K562 (cell line): Measurements from ENCODE around the gene TRPM2. TPM values are rescaled to one million over a fixed set of nuclear protein-coding genes. Genes with fewer than 3 reads are reported as not detected.

ENCODE experiments used
- ATAC-seq: fragments of 200-7000 bp; cut with Tn5 transposase; 3 replicates; pipeline ENCODE4 v1.9.1; 2020; ENCODE audit warnings: moderate library complexity
- BruUV-seq: library from RNA; stranded (reverse); fragments of 400-500 nt; replicated peaks from 2 replicates; lab custom pipeline; 2021; lab: Mats Ljungman, UMichigan
- CTCF ChIA-PET: fragments of 300-600 bp; formaldehyde crosslinking; extraction: SDS; loops from one replicate; lab custom pipeline; 2021; ENCODE audit warnings: low intra/inter-chr PET ratio; lab: Yijun Ruan, JAX
- POLR2A ChIA-PET: fragments of 300-600, 350-650 bp; sonication (Branson Sonifier 250); formaldehyde crosslinking; extraction: SDS; loops from one replicate; lab custom pipeline; 2021; ENCODE audit warnings: antibody characterized with exemption, inconsistent platforms; lab: Yijun Ruan, JAX
- DNase-seq, 4 experiments: peaks; one replicate each; pipeline versions ENCODE4 v3.0.0 to v3.0.0-alpha.2; 2011 to 2018; ENCODE audit warnings: low spot score in 3 of 4, mixed read lengths in 3 of 4; ENCODE audit errors: extremely low read depth in 1 of 4
- FAIRE-seq: peaks from 2 replicates; lab custom pipeline; 2011; peaks lifted over from hg19 to GRCh38; lab: Jason Lieb, UNC
- H2AFZ ChIP-seq: 2 replicates; pipeline ENCODE4 v1.6.0; 2011; ENCODE audit warnings: low read depth, low read length, control low read depth, inconsistent platforms
- H3K27ac ChIP-seq: fragments of 200-600 bp; 3 replicates; pipeline ENCODE4 v1.8.0; 2011; ENCODE audit warnings: low read depth, mild to moderate bottlenecking, control low read depth, inconsistent platforms, low read length, moderate library complexity, mixed read lengths; ENCODE audit errors: extremely low read depth
- H3K27me3 ChIP-seq, 2 experiments: fragments of 300-600 bp in 1 of 2; 2 replicates in 1 of 2; 3 replicates in 1 of 2; pipeline versions ENCODE4 v1.6.0 to v1.8.0; 2011; ENCODE audit warnings: inconsistent platforms in 2 of 2, low read length in 2 of 2, mild to moderate bottlenecking in 1 of 2, mixed read lengths in 1 of 2, moderate library complexity in 1 of 2; ENCODE audit not compliant: control insufficient read depth in 2 of 2, insufficient read depth in 2 of 2
- H3K36me3 ChIP-seq: fragments of 300-600 bp; 3 replicates; pipeline ENCODE4 v1.8.0; 2011; ENCODE audit warnings: mild to moderate bottlenecking, low read length, inconsistent platforms; ENCODE audit not compliant: control insufficient read depth, insufficient read depth
- H3K4me1 ChIP-seq, 2 experiments: fragments of 200-600 bp in 1 of 2; replicated peaks in 1 of 2; 2 replicates in 1 of 2; 3 replicates in 1 of 2; pipeline versions ENCODE4 v1.5.1 to v1.8.0; 2011; ENCODE audit warnings: inconsistent platforms in 2 of 2, low read length in 2 of 2, mild to moderate bottlenecking in 1 of 2, mixed read lengths in 1 of 2, moderate library complexity in 1 of 2; ENCODE audit not compliant: control insufficient read depth in 2 of 2, insufficient read depth in 2 of 2
- H3K4me2 ChIP-seq: 2 replicates; pipeline ENCODE4 v1.6.1; 2011; ENCODE audit warnings: low read length, control low read depth, inconsistent platforms, mixed read lengths; ENCODE audit not compliant: insufficient read depth
- H3K4me3 ChIP-seq: fragments of 200-600 bp; sonication (generic), shearing (Covaris generic); 2 replicates; pipeline ENCODE4 v1.5.1; 2016; ENCODE audit warnings: control low read depth, inconsistent platforms
- H3K79me2 ChIP-seq: fragments of 200-600 bp; 3 replicates; pipeline ENCODE4 v1.8.0; 2011; ENCODE audit warnings: low read length, inconsistent platforms; ENCODE audit not compliant: control insufficient read depth, insufficient read depth
- H3K9ac ChIP-seq, 2 experiments: 2 replicates each; pipeline versions ENCODE4 v1.6.0 to v1.6.1; 2011; ENCODE audit warnings: low read depth in 2 of 2, low read length in 2 of 2, control low read depth in 1 of 2, inconsistent platforms in 1 of 2, mild to moderate bottlenecking in 1 of 2, mixed read lengths in 1 of 2; ENCODE audit not compliant: insufficient read depth in 1 of 2
- H3K9me1 ChIP-seq: one replicate; pipeline ENCODE4 v1.6.0; 2011; ENCODE audit warnings: inconsistent platforms, mild to moderate bottlenecking, low read length, moderate library complexity; ENCODE audit not compliant: control insufficient read depth, insufficient read depth
- H3K9me3 ChIP-seq: replicated peaks from 2 replicates; pipeline ENCODE4 v1.5.1; 2011; ENCODE audit warnings: low read depth, low read length, inconsistent platforms; ENCODE audit not compliant: control insufficient read depth, insufficient read depth
- H4K20me1 ChIP-seq: replicated peaks from 2 replicates; pipeline ENCODE4 v1.6.1; 2011; ENCODE audit warnings: low read length, inconsistent platforms, mixed read lengths; ENCODE audit not compliant: control insufficient read depth, insufficient read depth
- CEBPG ChIP-seq, 3 experiments: fragments of 200-800 bp in 1 of 3; sonication (Bioruptor generic) in 1 of 3; sonication (generic) in 1 of 3; formaldehyde crosslinking in 1 of 3; IDR thresholded peaks in 2 of 3; conservative IDR thresholded peaks in 1 of 3; 2 replicates each; pipeline versions ENCODE4 v1.6.1 to v1.8.0; 2016 to 2022; ENCODE audit warnings: missing compliant biosample characterization in 2 of 3, missing genetic modification characterization in 2 of 3, mild to moderate bottlenecking in 1 of 3, missing genetic modification reagents in 1 of 3
- ETV6 ChIP-seq, 3 experiments: fragments of 150-350 bp in 1 of 3; sonication (generic) in 1 of 3; formaldehyde crosslinking in 1 of 3; IDR thresholded peaks; 2 replicates each; pipeline versions ENCODE4 v1.6.1 to v1.8.0; 2014 to 2022; ENCODE audit warnings: borderline replicate concordance in 2 of 3, low read depth in 2 of 3, antibody characterized with exemption in 1 of 3, low read length in 1 of 3, mild to moderate bottlenecking in 1 of 3, missing genetic modification reagents in 1 of 3
- ID3 ChIP-seq, 2 experiments: fragments of 250-450 bp in 1 of 2; fragments of 450-650 bp in 1 of 2; sonication (Bioruptor Pico) in 1 of 2; IDR thresholded peaks; 2 replicates each; pipeline versions ENCODE4 v1.6.1 to v1.8.0; 2016 to 2021; ENCODE audit warnings: mild to moderate bottlenecking in 2 of 2, moderate library complexity in 2 of 2, missing compliant biosample characterization in 1 of 2, missing genetic modification characterization in 1 of 2
- JUND ChIP-seq, 2 experiments: IDR thresholded peaks; 2 replicates in 1 of 2; 3 replicates in 1 of 2; pipeline ENCODE4 v1.6.1; 2011; ENCODE audit warnings: borderline replicate concordance in 2 of 2, low read depth in 2 of 2, low read length in 2 of 2, improper control_type of control experiment in 1 of 2, missing biosample characterization in 1 of 2, missing genetic modification characterization in 1 of 2, missing genetic modification reagents in 1 of 2
- KDM2B ChIP-seq: fragments of 250-450 bp; sonication (Bioruptor Pico); IDR thresholded peaks from 2 replicates; pipeline ENCODE4 v1.8.0; 2021; ENCODE audit warnings: mild to moderate bottlenecking, moderate library complexity
- MIER1 ChIP-seq: fragments of 450-650 bp; IDR thresholded peaks from 2 replicates; pipeline ENCODE4 v1.6.1; 2016; ENCODE audit warnings: antibody characterized with exemption, mild to moderate bottlenecking, low read depth
- PCBP1 ChIP-seq: fragments of 200-400 bp; formaldehyde crosslinking; IDR thresholded peaks from 2 replicates; pipeline ENCODE4 v1.6.1; 2018; ENCODE audit warnings: mild to moderate bottlenecking, low read depth, low read length; ENCODE audit not compliant: poor library complexity, severe bottlenecking
- ZBTB40 ChIP-seq, 2 experiments: fragments of 450-650 bp in 1 of 2; sonication (generic) in 1 of 2; formaldehyde crosslinking in 1 of 2; IDR thresholded peaks; 2 replicates each; pipeline versions ENCODE4 v1.7.1 to v1.9.0; 2016 to 2022; ENCODE audit warnings: inconsistent platforms in 1 of 2, mild to moderate bottlenecking in 1 of 2, missing genetic modification reagents in 1 of 2
- WGBS: fragments of 100-300 bp; shearing (Covaris generic); methylation state at CpG from one replicate; pipeline ENCODE4 v1.1.6; 2016; ENCODE audit warnings: low coverage, mixed read lengths; ENCODE audit not compliant: insufficient coverage; ENCODE audit errors: missing lambda C conversion rate; 5-methylcytosine and 5-hydroxymethylcytosine counted together
- in situ Hi-C: fragments of 300-500 bp; cut with MboI; formaldehyde crosslinking; loops from 4 replicates; pipeline ENCODE4 v1.15.0; 2018; ENCODE audit warnings: inconsistent platforms, mixed read lengths
- intact Hi-C: fragments of 100-400 bp; cut with micrococcal nuclease; formaldehyde crosslinking; loops from 2 replicates; pipeline ENCODE4 v1.14.2; 2022
- polyA plus RNA-seq, 8 experiments: library from polyadenylated mRNA; depleted of rRNA in 4 of 8; stranded (reverse) in 5 of 8; unstranded in 3 of 8; fragments of >200 nt; fragmentation: Nextera tagmentation in 2 of 8; fragmentation: Illumina TruSeq in 1 of 8; extraction: Ambion mirVana in 2 of 8; extraction: Trizol in 1 of 8; gene quantifications; 2 replicates each; pipeline versions ENCODE4 v1.2.1 to v1.2.3, GENCODE V29; 2011 to 2014; ENCODE audit warnings: inconsistent platforms in 1 of 8, missing spikeins in 1 of 8
- total RNA-seq, 7 experiments: library from RNA; depleted of rRNA in 6 of 7; stranded (reverse); fragments of >200 nt in 6 of 7; fragmentation: Illumina TruSeq in 2 of 7; extraction: Trizol in 2 of 7; gene quantifications; 2 replicates each; pipeline versions ENCODE4 v1.2.1 to v1.2.3, GENCODE V29; 2011 to 2021; ENCODE audit warnings: low replicate concordance in 1 of 7

TRPM2 gene
- total and polyA plus RNA-seq, 9 of the 15 experiments (the other 6 are each of a cell fraction or from before 2014, with no cell fraction given), result 0.33 to 2.1 (median 0.98) TPM; not detected in 2

- Histone ChIP-seq H3K27me3 (peaks cover 62 to 75% of the 10 kb centered on the region in 2 experiments), H3K9me3 (no peaks in the 10 kb centered on the region), H3K79me2 (no peaks in the 10 kb centered on the region), H4K20me1 (peaks cover 7% of the 10 kb centered on the region; the same call in 1 of the 2 replicates), H3K4me1 (peaks cover 0 to 3% of the 10 kb centered on the region in 2 experiments; a peak in 1 of 5 replicates), H3K36me3 (no peaks in the 10 kb centered on the region), H3K4me3 (no peak overlapping the region), H3K27ac (no peak overlapping the region), H3K9ac (no peak overlapping the region; a peak in 1 of 4 replicates), H3K9me1 (no peaks in the 10 kb centered on the region), H3K4me2 (no peak overlapping the region), H2AFZ (no peak overlapping the region)
- 1% methylated on average over 21 of the region's 22 CpGs for WGBS
- no TSS peak for BruUV-seq
- ChIA-PET CTCF (no interaction called here), POLR2A (interaction anchor here (1.1 kb wide), 1 partner anchor 9 kb away, joined by 3 read pairs; no protein-coding TSS in a partner anchor)
- in situ Hi-C loops, result no loop called here
- intact Hi-C loops, result no loop called here
- FAIRE-seq, result no peak
- no peak for DNase-seq
- peak; percentile 16; the same call in 2 of the 3 replicates for ATAC-seq
- TF ChIP-seq ZBTB40 (IDR thresholded peaks at IDR 0.05) (no peak), ZBTB40 (CRISPR knock-in tag; IDR thresholded peaks at IDR 0.05) (no peak), KDM2B (CRISPR knock-in tag) (no peak), CEBPG (CRISPR knock-in tag; IDR thresholded peaks at IDR 0.05) (no peak), CEBPG (tag; conservative IDR thresholded peaks at IDR 0.05 in 1 of 2, IDR thresholded peaks at IDR 0.05 in 1 of 2) (no peak), ETV6 (IDR thresholded peaks at IDR 0.05; ENCODE audit: borderline replicate concordance in 1 of 2, low read depth in 2 of 2, low read length in 1 of 2) (no peak), ETV6 (CRISPR knock-in tag; IDR thresholded peaks at IDR 0.05; ENCODE audit: borderline replicate concordance) (no peak), ID3 (CRISPR knock-in tag; IDR thresholded peaks at IDR 0.05) (no peak), ID3 (tag; IDR thresholded peaks at IDR 0.05) (no peak), PCBP1 (no peak), JUND (IDR thresholded peaks at IDR 0.05; ENCODE audit: borderline replicate concordance, low read depth, low read length) (no peak), JUND (tag; IDR thresholded peaks at IDR 0.05; ENCODE audit: borderline replicate concordance, low read depth, low read length) (no peak), MIER1 (no peak)
Measured at GRCh38 chr21:44377922-44378645, 24.7 kb downstream of the TRPM2 start.
